Endothelial cell of umbilical vein (primary cell): ENCODE results near the gene RGS8. TPM values are rescaled to one million over a fixed set of nuclear protein-coding genes. Genes with fewer than 3 reads are reported as not detected.
"Not testable (repeated sequence)": the region's sequence is repeated elsewhere in the genome, so short reads cannot be mapped to it uniquely, and the experiment has no call there.

Experiments used
- BruUV-seq: library from RNA; stranded (reverse); fragments of 400-500 nt; replicated peaks from 2 replicates; lab custom pipeline; 2021; lab: Mats Ljungman, UMichigan
- CTCF ChIA-PET: fragments of 300-600, 350-600 bp; sonication (Branson Sonifier 250); formaldehyde crosslinking; loops from one replicate; lab custom pipeline; 2021; ENCODE audit warnings: antibody characterized with exemption, inconsistent platforms; lab: Charles Lee
- POLR2A ChIA-PET: fragments of 300-600, 350-600 bp; sonication (Branson Sonifier 250); formaldehyde crosslinking; loops from one replicate; lab custom pipeline; 2021; ENCODE audit warnings: antibody characterized with exemption, inconsistent platforms; lab: Charles Lee
- DNase-seq: peaks from one replicate; pipeline ENCODE4 v3.0.0-alpha.2; 2011; ENCODE audit warnings: low read depth, low spot score
- FAIRE-seq: peaks from 2 replicates; lab custom pipeline; 2011; peaks lifted over from hg19 to GRCh38; lab: Jason Lieb, UNC
- H2AFZ ChIP-seq: 2 replicates; pipeline ENCODE4 v1.6.0; 2012; ENCODE audit warnings: low read depth, low read length, control low read depth, inconsistent platforms
- H3K27ac ChIP-seq: 2 replicates; pipeline ENCODE4 v1.5.1; 2011; ENCODE audit warnings: low read depth, mild to moderate bottlenecking, control low read depth, low read length, moderate library complexity; ENCODE audit not compliant: insufficient read depth
- H3K27me3 ChIP-seq, 2 experiments: 2 replicates each; pipeline versions ENCODE4 v1.6.0 to v1.6.1; 2011; ENCODE audit warnings: low read length in 2 of 2, mixed read lengths in 1 of 2; ENCODE audit not compliant: control insufficient read depth in 2 of 2, insufficient read depth in 2 of 2
- H3K36me3 ChIP-seq, 2 experiments: 2 replicates in 1 of 2; 3 replicates in 1 of 2; pipeline ENCODE4 v1.5.1; 2011; ENCODE audit warnings: low read length in 2 of 2, mild to moderate bottlenecking in 1 of 2, moderate library complexity in 1 of 2; ENCODE audit not compliant: control insufficient read depth in 2 of 2, insufficient read depth in 2 of 2; ENCODE audit errors: extremely low read depth in 1 of 2
- H3K4me1 ChIP-seq: 3 replicates; pipeline ENCODE4 v1.5.1; 2011; ENCODE audit warnings: mild to moderate bottlenecking, low read length; ENCODE audit not compliant: control insufficient read depth, insufficient read depth; ENCODE audit errors: extremely low read depth
- H3K4me2 ChIP-seq: 2 replicates; pipeline ENCODE4 v1.6.1; 2011; ENCODE audit warnings: low read length, control low read depth, mixed read lengths; ENCODE audit not compliant: insufficient read depth
- H3K4me3 ChIP-seq, 3 experiments: fragments of 200-600 bp in 1 of 3; sonication (generic), shearing (Covaris generic) in 1 of 3; replicated peaks in 1 of 3; 2 replicates each; pipeline ENCODE4 v1.5.1; 2011 to 2016; ENCODE audit warnings: control low read depth in 3 of 3, low read length in 3 of 3, mild to moderate bottlenecking in 2 of 3, inconsistent platforms in 1 of 3, low read depth in 1 of 3, moderate library complexity in 1 of 3; ENCODE audit not compliant: insufficient read depth in 1 of 3
- H3K79me2 ChIP-seq: 2 replicates; pipeline ENCODE4 v1.6.0; 2012; ENCODE audit warnings: low read length, inconsistent platforms; ENCODE audit not compliant: control insufficient read depth, insufficient read depth
- H3K9ac ChIP-seq: replicated peaks from 2 replicates; pipeline ENCODE3; 2011; ENCODE audit warnings: low read length, control low read depth; ENCODE audit not compliant: insufficient read depth; ENCODE audit errors: extremely low read depth
- H3K9me1 ChIP-seq: replicated peaks from 3 replicates; pipeline ENCODE4 v1.6.0; 2011; ENCODE audit warnings: mild to moderate bottlenecking, low read length; ENCODE audit not compliant: control insufficient read depth, insufficient read depth; ENCODE audit errors: extremely low read depth
- H3K9me3 ChIP-seq: replicated peaks from 2 replicates; pipeline ENCODE4 v1.5.1; 2012; ENCODE audit warnings: low read length, inconsistent platforms; ENCODE audit not compliant: control insufficient read depth, insufficient read depth
- H4K20me1 ChIP-seq: replicated peaks from 2 replicates; pipeline ENCODE3; 2011; ENCODE audit warnings: mild to moderate bottlenecking, low read length; ENCODE audit not compliant: control insufficient read depth, insufficient read depth; ENCODE audit errors: extremely low read depth
- CTCF ChIP-seq, 2 donors: IDR thresholded peaks; 1 replicate in 1 of 2; 2 replicates in 1 of 2; pipeline ENCODE4 v1.5.1; 2011; ENCODE audit warnings: low read length in 2 of 2, mild to moderate bottlenecking in 2 of 2, moderate library complexity in 2 of 2, control low read depth in 1 of 2, inconsistent platforms in 1 of 2, low read depth in 1 of 2; ENCODE audit not compliant: insufficient read depth in 1 of 2; ENCODE audit errors: extremely low read depth in 1 of 2
- EZH2 ChIP-seq: IDR thresholded peaks from 2 replicates; pipeline ENCODE4 v1.6.1; 2012; ENCODE audit warnings: borderline replicate concordance, low read depth, mild to moderate bottlenecking, moderate library complexity, low read length, inconsistent platforms; ENCODE audit not compliant: severe bottlenecking
- FOS ChIP-seq: IDR thresholded peaks from 2 replicates; pipeline ENCODE4 v1.6.1; 2011; ENCODE audit warnings: mild to moderate bottlenecking, low read length, moderate library complexity, borderline replicate concordance; ENCODE audit not compliant: insufficient read depth
- GATA2 ChIP-seq: IDR thresholded peaks from 2 replicates; pipeline ENCODE4 v1.7.0; 2011; ENCODE audit warnings: low read depth, mild to moderate bottlenecking, moderate library complexity, mixed read lengths, low read length; ENCODE audit not compliant: insufficient read length, insufficient read depth
- JUN ChIP-seq: IDR thresholded peaks from 2 replicates; pipeline ENCODE4 v1.6.1; 2011; ENCODE audit warnings: borderline replicate concordance, low read depth; ENCODE audit not compliant: insufficient read length, insufficient read depth
- MYC ChIP-seq: IDR thresholded peaks from one replicate; pipeline ENCODE4 v1.6.1; 2011; ENCODE audit warnings: mild to moderate bottlenecking, low read depth, low read length
- POLR2A ChIP-seq: IDR thresholded peaks from 2 replicates; pipeline ENCODE4 v1.6.1; 2012; ENCODE audit warnings: low read depth, mild to moderate bottlenecking, control low read depth, low read length
- POLR2AphosphoS5 ChIP-seq: IDR thresholded peaks from 2 replicates; pipeline ENCODE4 v1.6.1; 2012; ENCODE audit warnings: low read depth, mild to moderate bottlenecking, control low read depth, low read length, moderate library complexity; ENCODE audit not compliant: insufficient read depth
- dilution Hi-C: fragments of 300-500 bp; cut with MboI; formaldehyde crosslinking; loops from one replicate; pipeline ENCODE4 v1.15.0; 2019; ENCODE audit warnings: low sequenced_read_pairs; ENCODE audit not compliant: extremely low pct_ligation_motif_present
- intact Hi-C: fragments of 100-400 bp; cut with micrococcal nuclease; formaldehyde crosslinking; loops from one replicate; pipeline ENCODE4 v1.10.0; 2022
- polyA plus RNA-seq, 4 experiments: library from polyadenylated mRNA; depleted of rRNA in 3 of 4; stranded (reverse) in 3 of 4; unstranded in 1 of 4; fragments of >200 nt; gene quantifications; 2 replicates each; pipeline versions ENCODE4 v1.2.1 to v1.2.3, GENCODE V29; 2011 to 2012; ENCODE audit warnings: missing spikeins in 1 of 4
- total RNA-seq: library from RNA; stranded (reverse); gene quantifications from 2 replicates; pipeline ENCODE4 v1.2.3, GENCODE V29; 2021
- TF ChIP-seq, protein P1 (sequence below): IDR thresholded peaks from 2 replicates; pipeline ENCODE4 v1.6.1; 2011; ENCODE audit not compliant: insufficient read depth, insufficient read length

Gene RGS8
- total and polyA plus RNA-seq, 2 donors (not counting 3 experiments of a cell fraction or from before 2014, with no cell fraction given) = not detected

DNA sequence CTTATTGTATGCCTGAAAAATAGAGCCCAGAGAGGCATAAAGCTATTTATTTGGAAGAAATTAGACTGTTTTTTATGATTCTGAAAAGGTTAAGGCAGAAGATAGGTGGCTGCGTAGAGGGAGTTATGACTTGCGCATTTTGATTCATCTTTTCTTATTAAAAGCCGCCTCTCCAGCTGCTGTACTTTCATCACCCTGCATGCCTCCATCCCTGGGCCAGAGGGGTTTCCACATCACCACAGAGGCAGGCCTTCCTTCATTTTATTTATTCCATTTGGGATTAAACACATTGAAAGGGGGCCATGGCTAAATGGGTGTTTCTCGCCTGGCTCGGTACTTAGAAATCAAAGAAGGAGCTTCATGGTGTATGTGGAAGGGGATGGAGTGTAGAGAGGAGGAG lies 14.6 kb upstream of the RGS8 start:
- Histone ChIP-seq H3K9me1 (no peaks in the 10 kb centered on the region), H2AFZ (no peak overlapping the region), H3K4me2 (no peak overlapping the region), H3K4me1 (no peaks in the 10 kb centered on the region), H3K9ac (no peak overlapping the region), H4K20me1 (no peaks in the 10 kb centered on the region), H3K36me3 (no peaks in the 10 kb centered on the region), H3K27ac (no peak overlapping the region), H3K4me3 (no peak overlapping the region), H3K9me3 (no peaks in the 10 kb centered on the region), H3K79me2 (no peaks in the 10 kb centered on the region), H3K27me3 (peaks cover 9 to 10% of the 10 kb centered on the region in 2 experiments)
- no TSS peak for BruUV-seq
- intact Hi-C loops (no loop called here), dilution Hi-C loops (no loop called here)
- CTCF ChIA-PET = no interaction called here
- FAIRE-seq (no peak), DNase-seq (no peak)
- POLR2A ChIA-PET = no interaction called here
- TF ChIP-seq MYC (no peak), EZH2 (no peak), FOS (no peak), JUN (no peak), POLR2AphosphoS5 (no peak), CTCF (IDR thresholded peaks at IDR 0.05; ENCODE audit: extremely low read depth in 1 of 2, insufficient read depth in 1 of 2, low read depth in 1 of 2, low read length in 2 of 2) (no peak), POLR2A (no peak), GATA2 (no peak)
- TF ChIP-seq, protein P1, sequence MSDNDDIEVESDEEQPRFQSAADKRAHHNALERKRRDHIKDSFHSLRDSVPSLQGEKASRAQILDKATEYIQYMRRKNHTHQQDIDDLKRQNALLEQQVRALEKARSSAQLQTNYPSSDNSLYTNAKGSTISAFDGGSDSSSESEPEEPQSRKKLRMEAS = no peak

GRCh38 chr1:182693139-182693538 lies 8.8 kb upstream of the RGS8 start:
- H3K9me1 ChIP-seq, H3K4me1 ChIP-seq, H3K4me2 ChIP-seq, H3K9me3 ChIP-seq, H3K4me3 ChIP-seq, H3K27ac ChIP-seq, POLR2A ChIA-PET, intact Hi-C loops, DNase-seq, H3K27me3 ChIP-seq, H4K20me1 ChIP-seq, H3K79me2 ChIP-seq, H2AFZ ChIP-seq, H3K36me3 ChIP-seq, dilution Hi-C loops, BruUV-seq, FAIRE-seq, H3K9ac ChIP-seq: not testable (repeated sequence)
- CTCF ChIA-PET = interaction anchor here (0.6 kb wide), 1 partner anchor 18 kb away, joined by 3 read pairs; no protein-coding TSS in a partner anchor
